Esophagus muscularis mucosa (tissue), 4 donors: ENCODE measurements around the gene HSPG2. TPM values are rescaled to one million over a fixed set of nuclear protein-coding genes. Genes with fewer than 3 reads are reported as not detected.

Experiments used
- DNase-seq: peaks from one replicate; pipeline ENCODE4 v3.0.0-alpha.2; 2017; ENCODE audit errors: extremely low spot score
- H3K27ac ChIP-seq, 4 donors: fragments of 200-600 bp; sonication (generic); replicated peaks in 1 of 4; 1 replicate in 3 of 4; 2 replicates in 1 of 4; pipeline ENCODE4 v1.5.1; 2016 to 2019; ENCODE audit warnings: mild to moderate bottlenecking in 1 of 4
- H3K27me3 ChIP-seq, 4 donors: fragments of 200-600 bp; sonication (generic); one replicate each; pipeline versions ENCODE4 v1.5.1 to v1.6.0; 2016 to 2019
- H3K36me3 ChIP-seq, 4 donors: fragments of 200-600 bp; sonication (generic); one replicate each; pipeline ENCODE4 v1.5.1; 2016 to 2019
- H3K4me1 ChIP-seq, 4 donors: fragments of 200-600 bp; sonication (generic); one replicate each; pipeline ENCODE4 v1.5.1; 2016 to 2019
- H3K4me3 ChIP-seq, 4 donors: fragments of 200-600 bp; sonication (generic); 1 replicate in 2 of 4; 2 replicates in 2 of 4; pipeline ENCODE4 v1.5.1; 2016 to 2019; ENCODE audit warnings: mild to moderate bottlenecking in 4 of 4, moderate library complexity in 1 of 4
- H3K9me3 ChIP-seq, 4 donors: fragments of 200-600 bp; sonication (generic); 1 replicate in 3 of 4; 2 replicates in 1 of 4; pipeline ENCODE4 v1.5.1; 2016 to 2019
- CTCF ChIP-seq, 3 experiments: fragments of 200-600 bp in 2 of 3; fragments of 450-650 bp in 1 of 3; sonication (generic) in 2 of 3; IDR thresholded peaks; one replicate each; pipeline ENCODE4 v1.5.1; 2017 to 2019; ENCODE audit warnings: antibody characterized with exemption in 3 of 3, mild to moderate bottlenecking in 2 of 3, moderate library complexity in 1 of 3
- EP300 ChIP-seq: sonication (generic); formaldehyde crosslinking; IDR thresholded peaks from one replicate; pipeline ENCODE4 v1.6.1; 2017; ENCODE audit warnings: antibody characterized with exemption
- POLR2A ChIP-seq: fragments of 450-650 bp; IDR thresholded peaks from one replicate; pipeline ENCODE4 v1.6.1; 2017; ENCODE audit warnings: antibody characterized with exemption, moderate library complexity, mild to moderate bottlenecking, low read depth
- POLR2AphosphoS5 ChIP-seq, 2 donors: sonication (generic); formaldehyde crosslinking; IDR thresholded peaks; one replicate each; pipeline ENCODE4 v1.6.1; 2017; ENCODE audit warnings: antibody characterized with exemption in 2 of 2
- WGBS: methylation state at CpG from one replicate; pipeline ENCODE4 v1.1.5; 2018; 5-methylcytosine and 5-hydroxymethylcytosine counted together
- intact Hi-C: fragments of 100-400 bp; cut with DNase I; formaldehyde crosslinking; loops from one replicate; pipeline ENCODE4 v1.15.1; 2023
- total RNA-seq, 4 donors: library from RNA; depleted of rRNA; stranded (reverse); fragments of >200 nt; gene quantifications; one replicate each; pipeline versions ENCODE4 v1.1.0 to v1.2.1, GENCODE V29; 2016

HSPG2 gene
- total RNA-seq, 4 donors from 2014 or later = 414 to 1,199 (median 595) TPM

- Histone ChIP-seq H3K36me3 (peaks cover 98 to 100% (median 100%) of the 10 kb centered on the region in 4 donors), H3K4me1 (no peaks in the 10 kb centered on the region), H3K27ac (peak overlapping the region in 1 of 4 donors; percentile 11), H3K4me3 (no peak overlapping the region), H3K9me3 (no peaks in the 10 kb centered on the region), H3K27me3 (no peaks in the 10 kb centered on the region)
- no peak for DNase-seq
- TF ChIP-seq CTCF (IDR thresholded peaks at IDR 0.05) (no peak), EP300 (no peak), POLR2AphosphoS5 (IDR thresholded peaks at IDR 0.05) (no peak), POLR2A (no peak)
- intact Hi-C loops = no loop called here
- 89% methylated on average over 35 of the region's 47 CpGs for WGBS
Measured at GRCh38 chr1:21847223-21848205, 89.6 kb downstream of the HSPG2 start.

GRCh38 chr1:21845646-21846641 lies 91.2 kb downstream of the HSPG2 start:
- no peak for DNase-seq
- intact Hi-C loops = no loop called here
- Histone ChIP-seq H3K4me3 (no peak overlapping the region), H3K27me3 (no peaks in the 10 kb centered on the region), H3K27ac (peak overlapping the region in 1 of 4 donors; percentile 30), H3K4me1 (no peaks in the 10 kb centered on the region), H3K36me3 (peaks cover 98 to 100% (median 100%) of the 10 kb centered on the region in 4 donors), H3K9me3 (no peaks in the 10 kb centered on the region)
- WGBS = 86% methylated on average over 29 of the region's 33 CpGs
- no peak for TF ChIP-seq POLR2A
- no peak for TF ChIP-seq CTCF (IDR thresholded peaks at IDR 0.05)
- TF ChIP-seq EP300 = no peak
- no peak for TF ChIP-seq POLR2AphosphoS5 (IDR thresholded peaks at IDR 0.05)

GRCh38 chr1:21843996-21844395 lies 93.1 kb downstream of the HSPG2 start:
- 85% methylated on average over 11 of the region's 11 CpGs for WGBS
- no peak for DNase-seq
- TF ChIP-seq POLR2AphosphoS5 (IDR thresholded peaks at IDR 0.05) (no peak), EP300 (no peak), CTCF (IDR thresholded peaks at IDR 0.05) (no peak), POLR2A (no peak)
- no peaks in the 10 kb centered on the region for H3K9me3 ChIP-seq
- H3K27me3 ChIP-seq = no peaks in the 10 kb centered on the region
- H3K27ac ChIP-seq = peak overlapping the region in 1 of 4 donors; percentile 26
- H3K36me3 ChIP-seq = peaks cover 96 to 100% (median 100%) of the 10 kb centered on the region in 4 donors
- no peak overlapping the region for H3K4me3 ChIP-seq
- H3K4me1 ChIP-seq = no peaks in the 10 kb centered on the region
- intact Hi-C loops = no loop called here

GRCh38 chr1:21843208-21843607 lies 93.9 kb downstream of the HSPG2 start:
- no peaks in the 10 kb centered on the region for H3K9me3 ChIP-seq
- WGBS = 79% methylated on average over 9 of the region's 13 CpGs
- H3K36me3 ChIP-seq = peaks cover 96 to 100% (median 100%) of the 10 kb centered on the region in 4 donors
- H3K27ac ChIP-seq = peak overlapping the region in 1 of 4 donors; percentile 14
- H3K27me3 ChIP-seq = no peaks in the 10 kb centered on the region
- TF ChIP-seq POLR2AphosphoS5 (IDR thresholded peaks at IDR 0.05) (no peak), POLR2A (no peak), CTCF (IDR thresholded peaks at IDR 0.05) (no peak), EP300 (no peak)
- H3K4me1 ChIP-seq = no peaks in the 10 kb centered on the region
- DNase-seq = no peak
- intact Hi-C loops = no loop called here
- H3K4me3 ChIP-seq = no peak overlapping the region
